NOMO-1 treated with dmso at 0.1 percent for 144 hours (cell line): Measurements from ENCODE around the gene PTGES.
"Not testable (repeated sequence)": the region's sequence is repeated elsewhere in the genome, so short reads cannot be mapped to it uniquely, and the experiment has no call there.

Experiments used
- DNase-seq: peaks from one replicate; lab custom pipeline; 2025; ENCODE audit not compliant: unreplicated experiment; lab: John Stamatoyannopoulos, UW

The PTGES gene

DNA sequence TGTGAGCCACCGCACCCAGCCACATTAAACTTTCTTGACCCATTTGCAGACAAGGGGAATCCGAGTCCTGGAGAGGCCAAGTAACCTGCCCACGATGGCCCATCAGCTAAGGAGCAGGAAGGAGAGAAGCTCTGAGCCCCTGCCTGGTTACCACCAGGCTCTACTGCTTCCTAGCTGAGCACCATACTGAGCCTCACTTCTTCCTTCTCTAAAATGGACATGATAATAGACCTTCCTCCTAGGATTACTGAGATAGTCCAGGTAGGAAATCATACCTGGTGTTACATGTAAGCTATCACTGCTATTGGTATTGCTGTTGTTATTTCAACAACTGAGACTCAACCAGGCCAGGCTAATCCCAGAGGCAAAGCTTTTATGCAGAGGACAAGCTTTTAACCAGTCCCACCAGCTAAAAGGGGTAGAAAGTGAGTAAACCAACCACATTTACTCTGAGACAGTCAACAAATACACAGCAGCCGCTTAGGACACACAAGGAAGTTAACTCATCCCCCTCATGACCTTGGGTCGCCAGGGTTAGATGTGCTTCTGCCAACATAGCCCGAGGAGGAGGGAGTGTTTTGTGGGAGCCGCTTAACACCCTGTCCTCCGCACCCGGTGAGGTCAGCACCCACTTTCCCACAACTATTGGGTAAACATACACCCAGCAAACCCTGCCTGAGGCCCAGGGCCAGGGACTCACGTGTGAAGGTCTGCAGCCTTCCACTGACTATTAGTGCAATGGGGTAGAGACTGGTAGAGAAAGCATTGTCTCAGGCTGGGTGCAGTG, 20.6 kb upstream of the PTGES start:
- DNase-seq, result peak; percentile 14

DNA sequence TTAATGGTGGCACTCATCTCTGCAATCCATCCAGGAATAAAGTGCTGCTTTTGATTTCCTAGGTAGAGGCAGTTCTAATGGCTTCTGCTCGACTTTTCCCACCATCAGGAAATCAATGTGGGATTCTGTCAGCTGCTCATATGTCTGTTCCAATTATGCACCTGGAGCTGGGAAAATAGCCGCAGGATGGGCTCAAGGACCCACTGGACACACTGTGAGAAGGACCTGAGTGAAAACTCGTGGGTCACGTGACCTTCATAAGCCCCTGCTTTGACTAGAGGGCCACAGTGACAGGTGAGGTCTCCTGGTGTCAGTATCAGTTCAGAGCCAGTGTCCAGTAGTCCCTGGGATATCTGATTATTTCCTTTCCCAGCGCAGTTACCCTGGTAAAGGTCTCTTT, 17.9 kb upstream of the PTGES start:
- no peak for DNase-seq

DNA sequence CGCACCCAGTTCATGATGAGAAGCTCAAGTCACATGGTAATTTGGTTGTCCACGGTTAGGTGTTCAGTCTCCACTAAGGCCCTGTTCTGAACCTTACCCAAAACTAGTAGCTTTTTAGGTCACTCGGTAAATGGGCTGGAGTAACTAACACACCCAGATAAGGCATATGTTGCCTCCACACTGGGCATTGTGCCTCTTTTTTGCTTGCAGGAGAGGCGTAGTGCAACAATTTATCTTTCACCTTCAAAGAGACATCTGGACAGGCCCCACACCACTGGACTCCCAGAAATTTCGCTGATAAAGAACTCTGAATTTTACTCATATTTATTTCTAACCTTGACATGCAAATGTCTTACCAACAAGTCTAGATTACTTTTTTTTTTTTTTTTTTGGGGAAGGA, 16.8 kb upstream of the PTGES start:
- DNase-seq, result no peak

DNA sequence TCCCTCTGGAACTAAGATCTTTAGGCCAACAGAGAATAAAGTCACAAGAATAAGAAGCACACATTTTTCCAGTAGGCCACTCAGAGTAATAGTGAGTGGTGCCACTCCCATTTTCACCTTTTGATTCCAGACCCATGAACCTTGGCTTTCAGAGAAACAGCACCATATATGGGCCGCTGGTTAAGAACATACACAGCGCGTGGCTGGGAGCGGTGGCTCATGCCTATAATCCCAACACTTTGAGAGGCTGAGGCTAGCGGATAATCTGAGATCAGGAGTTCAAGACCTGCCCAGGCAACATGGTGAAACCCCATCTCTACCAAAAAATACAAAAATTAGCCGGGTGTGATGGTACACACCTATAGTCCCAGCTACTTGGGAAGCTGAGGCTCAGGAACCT, 15.6 kb upstream of the PTGES start:
- no peak for DNase-seq

DNA sequence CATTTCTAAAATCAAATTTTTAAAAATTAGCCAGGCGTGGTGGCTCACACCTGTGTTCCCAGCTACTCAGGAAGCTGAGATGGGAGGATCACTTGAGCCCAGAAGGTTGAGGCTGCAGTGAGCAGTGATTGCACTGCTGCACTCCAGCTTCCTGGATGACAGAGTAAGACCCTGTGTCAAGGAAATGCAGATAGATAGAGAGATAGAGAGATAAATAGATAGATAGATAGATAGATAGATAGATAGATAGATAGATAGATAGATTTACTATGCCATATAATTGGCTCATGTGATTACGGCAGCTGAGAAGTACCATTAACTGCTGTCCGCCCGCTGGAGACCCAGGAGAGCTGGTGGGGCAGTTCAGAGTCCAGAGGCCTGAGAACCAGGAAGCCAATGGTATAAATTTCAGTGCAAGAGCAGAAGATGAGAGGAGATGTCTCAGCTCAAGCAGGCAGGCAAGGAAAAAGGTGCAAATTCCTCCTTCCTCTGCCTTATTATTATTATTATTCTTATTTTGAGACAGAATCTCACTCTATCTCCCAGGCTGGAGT, 13.0 kb upstream of the PTGES start:
- no peak for DNase-seq

DNA sequence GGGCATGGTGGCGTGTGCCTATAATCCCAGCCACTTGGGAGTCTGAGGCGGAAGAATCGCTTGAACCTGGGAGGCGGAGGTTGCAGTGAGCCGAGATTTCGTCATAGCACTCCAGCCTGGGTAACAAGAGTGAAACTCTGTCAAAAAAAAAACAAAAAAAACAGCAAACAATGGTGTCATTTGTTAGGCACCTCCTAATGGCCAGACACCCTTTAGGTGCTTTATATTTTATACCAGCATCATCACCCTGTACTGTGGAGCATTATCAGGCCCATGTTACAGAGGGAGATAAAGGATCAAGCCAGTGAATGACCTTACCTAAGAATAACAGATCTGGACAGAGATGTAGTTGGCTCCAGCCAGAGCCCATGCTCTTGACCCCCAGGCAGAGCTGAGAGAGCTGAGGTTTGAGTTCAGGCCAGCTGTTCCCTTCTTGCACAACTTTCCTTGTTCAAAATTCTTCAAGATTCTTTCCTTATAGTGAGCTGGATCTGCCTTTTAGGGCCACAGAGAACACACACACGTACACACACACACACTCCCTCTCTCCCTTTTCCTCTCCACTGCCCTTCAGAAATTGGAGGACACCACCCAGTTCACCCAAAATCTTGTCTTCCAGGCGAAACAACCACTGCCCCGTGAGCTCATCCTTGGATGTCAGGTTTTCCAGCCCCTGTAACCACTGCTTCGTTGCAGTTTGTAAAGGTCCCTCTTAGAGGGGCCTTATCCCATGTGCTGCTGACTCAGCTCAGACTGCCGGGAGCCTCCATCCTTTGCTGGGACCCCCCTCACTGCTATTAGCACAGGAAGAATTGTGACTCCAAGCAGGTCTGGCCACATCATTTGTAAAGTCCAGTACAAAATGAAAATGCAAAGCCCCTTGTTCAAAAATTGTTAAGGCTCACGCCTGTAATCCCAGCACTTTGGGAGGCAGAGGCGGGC, 10.4 kb upstream of the PTGES start:
- DNase-seq, result peak; percentile 22

DNA sequence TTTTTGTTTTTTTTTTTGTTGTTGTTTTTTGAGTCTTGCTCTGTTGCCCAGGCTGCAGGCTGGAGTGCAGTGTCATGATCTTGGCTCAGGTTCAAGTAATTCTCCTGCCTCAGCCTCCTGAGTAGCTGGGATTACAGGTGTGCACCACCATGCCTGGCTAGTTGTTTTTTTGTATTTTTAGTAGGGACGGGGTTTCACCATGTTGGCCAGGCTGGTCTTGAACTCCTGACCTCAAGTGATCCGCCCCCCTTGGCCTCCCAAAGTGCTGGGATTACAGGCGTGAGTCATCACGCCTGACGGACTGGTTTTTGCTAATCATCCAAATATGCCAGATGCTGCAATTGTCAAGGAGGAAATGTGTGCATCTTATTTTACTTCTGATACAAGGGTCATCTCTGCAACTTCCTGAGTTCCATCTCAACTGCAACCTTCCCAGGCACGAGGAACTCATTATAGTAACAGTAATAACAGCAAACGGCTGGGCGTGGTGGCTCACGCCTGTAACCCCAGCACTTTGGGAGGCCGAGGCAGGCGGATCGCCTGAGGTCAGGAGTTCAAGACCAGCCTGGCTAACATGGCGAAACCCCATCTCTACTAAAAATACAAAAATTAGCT, 9.6 kb upstream of the PTGES start:
- peak; percentile 64 for DNase-seq

DNA sequence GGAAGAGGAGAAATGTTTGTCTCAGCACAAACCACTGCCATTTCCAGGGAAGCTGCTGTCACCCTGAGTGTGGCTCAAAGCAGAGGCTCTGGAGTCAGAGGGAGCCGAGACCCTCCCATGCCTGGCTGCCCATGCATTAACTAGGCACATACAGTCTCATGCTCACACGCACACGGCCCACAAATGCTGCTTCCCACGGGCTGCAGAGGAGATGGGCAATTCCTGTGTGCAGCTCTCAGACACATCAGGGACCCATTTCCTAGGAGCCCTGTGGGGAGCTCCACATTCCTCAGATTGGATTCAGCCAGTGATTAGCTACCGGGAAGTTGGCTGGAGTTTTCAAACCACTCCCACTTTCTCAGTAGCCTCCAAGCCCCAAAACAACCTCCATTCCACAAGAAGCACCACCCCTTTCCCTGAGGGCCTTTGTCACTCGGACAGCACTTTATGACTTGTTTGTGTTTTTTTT, 9.1 kb upstream of the PTGES start:
- no peak for DNase-seq

DNA sequence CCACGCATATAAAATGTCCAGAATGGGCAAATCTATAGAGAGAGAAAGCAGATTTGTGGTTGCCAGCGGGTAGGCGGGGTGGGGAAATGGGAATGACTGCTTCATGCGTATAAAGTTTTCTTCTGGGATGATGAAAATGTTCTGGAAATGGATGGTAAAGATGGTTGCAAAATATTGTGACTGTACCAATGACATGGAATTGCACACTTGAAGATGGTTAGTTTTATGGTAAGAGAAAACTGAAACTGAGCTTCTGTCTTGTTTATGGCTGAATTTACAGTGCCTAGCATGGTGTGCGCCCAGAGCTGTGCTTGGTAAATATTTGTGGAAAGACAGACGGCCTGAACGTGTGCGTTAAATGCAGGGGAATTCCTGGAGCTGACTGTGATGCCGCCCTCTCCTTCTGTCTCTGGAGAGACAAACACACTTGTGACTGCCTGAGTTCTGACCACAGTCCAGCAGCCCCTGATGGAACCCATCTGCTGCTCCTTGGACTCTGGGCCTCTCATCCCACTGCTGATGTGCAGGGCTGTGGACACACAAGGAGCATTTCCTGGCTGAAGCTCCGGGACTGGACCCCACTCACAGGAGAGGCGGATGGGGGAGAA, 8.6 kb upstream of the PTGES start:
- DNase-seq, result no peak

DNA sequence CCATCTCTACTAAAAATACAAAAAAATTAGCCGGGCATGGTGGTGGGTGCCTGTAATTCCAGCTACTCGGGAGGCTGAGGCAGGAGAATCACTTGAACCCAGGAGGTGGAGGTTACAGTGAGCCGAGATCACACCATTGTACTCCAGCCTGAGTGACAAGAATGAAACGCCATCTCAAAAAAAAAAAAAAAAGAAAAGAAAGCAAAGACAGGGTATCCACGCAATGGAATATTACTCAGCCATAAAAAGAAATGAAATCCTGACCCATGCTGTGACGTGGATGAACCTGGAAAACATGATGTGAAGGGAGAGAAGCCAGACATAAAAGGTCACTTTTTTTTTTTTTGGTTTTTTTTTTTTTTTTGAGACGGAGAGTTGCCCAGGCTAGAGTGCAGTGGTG, 7.9 kb upstream of the PTGES start:
- DNase-seq, result not testable (repeated sequence)

DNA sequence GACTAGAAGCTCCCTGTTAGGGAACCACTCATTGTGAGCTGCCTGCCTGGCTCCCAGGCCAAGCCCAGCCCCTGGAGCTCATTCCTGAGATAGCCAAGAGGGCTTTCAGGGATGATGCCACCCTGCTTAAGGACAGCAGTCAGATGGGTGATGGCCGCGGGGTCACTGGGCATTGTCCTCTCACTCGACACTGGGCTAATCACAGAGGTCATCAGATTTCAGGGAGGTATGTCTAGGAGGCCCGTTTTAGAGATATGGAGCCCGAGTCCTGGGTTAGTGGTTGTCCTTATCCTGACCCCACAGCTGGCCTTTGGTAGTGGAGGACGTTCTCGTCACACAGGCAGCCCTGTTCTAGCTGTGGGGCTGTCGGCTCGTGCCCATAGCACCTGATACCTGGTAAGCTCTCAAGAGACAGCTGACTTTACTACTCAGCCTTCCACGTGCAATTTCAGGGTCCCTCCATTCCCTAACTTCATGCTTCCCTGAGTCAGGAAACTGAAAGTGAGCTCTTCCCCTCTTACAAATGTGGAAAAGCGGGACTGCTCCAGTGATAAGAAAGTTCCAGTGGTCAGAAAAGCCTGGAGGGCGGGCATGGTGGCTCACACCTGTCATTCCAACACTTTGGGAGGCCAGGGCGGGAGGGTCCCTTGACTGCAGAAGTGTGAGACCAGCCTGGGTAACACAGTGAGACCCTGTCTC, 7.1 kb upstream of the PTGES start:
- no peak for DNase-seq

DNA sequence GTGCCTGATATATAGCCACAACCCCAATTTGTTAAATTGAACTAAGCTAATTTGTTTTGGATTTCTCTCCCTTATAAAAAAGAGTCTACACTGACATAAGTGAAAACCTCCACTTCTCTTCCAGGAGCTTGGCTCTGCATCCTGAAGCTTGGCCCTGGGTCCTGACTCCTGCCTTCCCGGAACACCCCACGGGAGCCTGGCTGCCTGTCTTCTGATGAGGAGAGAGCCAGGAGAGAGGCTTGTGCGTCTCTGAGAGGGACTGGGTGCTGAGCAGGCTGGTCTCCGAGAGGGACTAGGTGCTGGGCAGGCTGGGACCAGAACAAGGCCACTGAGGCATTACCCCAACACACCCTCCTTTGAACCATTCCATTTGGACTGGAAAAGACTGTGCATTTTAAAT, 6.5 kb upstream of the PTGES start:
- DNase-seq, result no peak

DNA sequence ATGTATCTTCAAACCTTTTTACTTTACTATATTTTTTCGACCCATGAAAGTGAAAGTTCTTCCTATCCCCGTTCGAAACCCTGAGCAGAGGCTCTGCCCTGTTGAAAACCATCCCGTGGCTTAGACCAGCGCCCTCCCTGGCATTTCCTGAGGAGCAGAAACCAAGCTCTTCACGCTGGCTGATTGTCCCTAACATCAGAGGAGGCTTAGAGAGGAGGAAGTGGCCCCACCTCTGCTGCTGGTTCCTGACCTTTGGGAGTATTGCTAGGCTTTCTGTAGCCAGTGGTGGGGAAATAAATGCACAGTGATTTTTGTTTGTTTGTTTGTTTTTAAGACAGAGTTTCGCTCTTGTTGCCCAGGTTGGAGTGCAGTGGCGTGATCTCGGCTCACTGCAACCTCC, 4.2 kb upstream of the PTGES start:
- peak; percentile 7 for DNase-seq

DNA sequence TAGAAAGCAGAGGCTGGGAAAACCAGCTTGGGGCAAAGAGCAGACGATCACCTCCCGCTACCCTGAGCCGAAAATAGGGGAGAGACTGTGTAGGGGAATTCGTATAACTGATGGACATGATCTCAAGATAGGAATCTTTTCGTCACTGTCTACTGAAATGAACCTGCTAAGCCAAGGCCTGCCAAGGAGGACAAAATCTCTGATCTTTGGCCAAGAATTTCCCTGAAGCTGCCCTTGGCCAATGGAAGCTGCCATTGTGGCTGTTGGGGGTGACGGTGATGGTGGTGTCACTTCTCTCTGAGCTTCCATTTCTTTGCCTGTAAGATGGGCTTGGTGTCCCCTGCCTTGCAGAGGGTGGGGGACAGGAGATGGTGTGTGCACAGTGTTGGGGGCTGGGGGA, 3.3 kb upstream of the PTGES start:
- no peak for DNase-seq

DNA sequence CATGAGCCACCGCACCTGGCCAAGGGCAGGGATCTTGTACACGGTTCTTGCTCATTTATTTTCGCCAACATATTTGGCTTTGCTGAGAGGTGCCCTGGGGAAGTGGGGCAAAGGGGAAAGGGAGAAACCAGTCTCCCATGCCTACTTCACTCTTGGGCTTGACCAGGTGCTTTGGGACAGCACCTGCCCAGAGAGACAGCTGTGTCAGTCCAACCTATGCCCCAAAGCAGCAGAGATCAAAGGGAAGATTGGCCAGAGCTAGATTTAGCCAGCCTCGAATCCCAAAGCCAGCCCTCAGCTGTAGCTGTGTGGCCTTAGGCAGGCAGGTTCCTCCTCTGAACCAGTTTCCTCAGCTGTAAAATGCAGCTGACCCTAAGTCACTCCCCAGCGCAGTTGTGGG, 2.3 kb upstream of the PTGES start:
- DNase-seq, result no peak

DNA sequence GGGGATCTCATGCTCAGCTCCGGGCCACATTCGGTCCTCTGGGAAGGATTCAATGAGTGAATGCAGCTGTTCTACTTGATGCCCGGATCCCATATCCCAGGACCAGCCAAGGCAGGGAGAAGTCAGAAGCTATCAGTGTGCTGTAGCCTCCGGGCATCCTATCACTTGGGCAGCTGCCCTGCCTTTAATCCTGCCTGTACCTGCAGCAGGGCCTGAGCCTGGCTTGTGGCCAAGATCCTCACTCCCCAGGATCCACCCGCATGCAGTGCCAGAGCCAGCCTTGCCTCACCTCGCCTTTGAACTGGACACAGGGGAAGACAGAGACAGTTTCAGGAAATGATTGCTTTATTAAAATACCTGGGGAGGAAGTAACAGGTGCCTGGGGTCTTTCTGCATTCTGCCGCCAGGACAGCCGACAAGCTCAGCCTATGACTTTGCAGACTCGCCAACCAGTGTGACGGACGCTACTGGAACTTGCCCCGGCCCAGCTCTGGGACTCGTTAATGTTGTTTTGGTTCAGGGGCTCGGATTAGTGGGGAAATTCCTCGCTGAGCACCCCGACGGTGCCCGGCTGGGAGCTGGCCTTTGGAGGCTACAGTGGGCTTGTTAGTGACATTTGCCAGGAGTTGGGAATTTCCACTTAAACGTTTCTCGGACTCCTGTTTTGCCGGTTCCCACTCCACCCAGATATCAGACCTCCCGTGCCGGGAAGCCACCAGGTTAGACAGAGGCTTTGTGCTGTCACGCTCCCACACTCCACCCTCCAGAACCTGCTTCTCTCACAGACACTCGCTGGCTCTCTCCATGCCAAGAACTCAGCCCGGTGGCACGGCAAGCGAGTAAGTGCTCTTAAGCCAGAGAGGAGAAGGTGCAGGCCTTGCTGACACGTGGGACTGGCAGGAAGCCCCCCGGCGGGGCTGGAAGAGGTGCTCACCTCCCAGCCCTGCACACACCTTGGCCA, 721 bp downstream of the PTGES start:
- no peak for DNase-seq

DNA sequence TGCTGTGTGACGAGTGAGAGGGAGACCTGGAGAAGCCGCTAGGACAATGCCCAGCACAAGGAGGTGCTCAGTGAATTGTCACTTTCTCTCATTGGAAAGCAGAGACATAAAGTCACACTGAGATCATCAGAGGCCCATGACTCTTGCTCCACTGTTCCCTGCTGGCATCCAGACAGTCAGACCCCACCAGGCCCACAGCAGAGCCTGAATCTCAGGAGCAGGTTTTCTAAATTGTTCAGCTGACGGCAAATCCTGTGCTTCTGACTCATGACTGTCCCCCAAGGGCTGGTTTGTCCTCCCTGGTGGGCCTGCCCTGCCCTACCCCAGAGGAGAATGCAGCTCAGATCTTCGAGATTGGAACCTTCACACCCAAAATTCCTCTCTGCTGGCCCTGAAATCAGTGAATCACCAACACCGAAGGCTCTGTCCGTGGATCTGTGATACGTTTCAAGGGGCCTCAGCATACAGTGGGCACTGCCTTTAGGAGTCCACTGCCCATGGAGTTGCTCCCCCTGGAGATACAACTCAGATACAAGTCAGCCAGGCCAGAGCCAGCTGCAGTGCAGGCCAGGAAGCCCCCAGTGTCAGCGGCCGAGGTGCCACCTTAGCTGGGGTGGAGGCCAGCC, 2.7 kb downstream of the PTGES start:
- DNase-seq, result no peak

DNA sequence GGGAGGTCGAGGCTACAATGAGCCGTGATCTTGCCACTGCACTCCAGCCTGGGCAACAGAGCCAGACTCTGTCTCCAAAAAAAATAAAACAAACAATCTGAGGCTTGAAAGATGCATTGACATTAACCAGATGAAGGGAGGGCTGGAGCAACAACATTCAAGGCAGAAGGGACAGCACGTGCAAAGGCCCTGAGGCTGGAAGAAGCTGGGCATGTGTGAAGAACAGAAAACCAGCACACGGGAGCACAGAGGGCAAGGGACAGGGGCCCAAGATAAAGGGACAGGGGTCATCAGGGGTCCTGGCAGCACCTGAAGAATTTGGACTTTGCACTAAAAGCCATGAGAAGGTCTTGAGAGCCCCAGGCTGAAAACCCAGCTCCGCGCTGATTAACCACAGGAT, 3.3 kb downstream of the PTGES start:
- no peak for DNase-seq

DNA sequence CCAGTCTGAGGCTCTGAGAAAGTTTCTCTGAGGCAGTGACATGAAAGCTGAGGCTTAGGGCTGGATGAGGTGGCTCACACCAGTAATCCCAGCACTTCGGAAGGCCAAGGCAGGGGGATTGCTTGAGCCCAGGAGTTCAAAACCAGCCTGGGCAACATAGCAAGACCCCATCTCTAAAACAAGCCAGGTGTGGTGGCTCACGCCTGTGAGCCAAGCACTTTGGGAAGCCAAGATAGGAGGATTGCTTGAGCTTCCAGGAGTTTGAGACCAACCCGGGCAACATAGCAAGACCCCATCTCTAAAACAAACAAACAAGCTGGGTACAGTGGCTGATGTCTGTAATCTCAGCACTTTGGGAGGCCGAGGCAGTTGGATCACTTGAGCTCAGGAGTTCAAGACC, 3.8 kb downstream of the PTGES start:
- not testable (repeated sequence) for DNase-seq
